GM12873 (cell line): Measurements from ENCODE around the gene MX2.

Experiments
- CTCF ChIP-seq: IDR thresholded peaks from 2 replicates; pipeline ENCODE4 v1.5.1; 2012; ENCODE audit warnings: low read depth, mild to moderate bottlenecking, moderate library complexity, low read length, control low read depth; ENCODE audit not compliant: insufficient read depth; ENCODE audit errors: missing control alignments

MX2 gene

GRCh38 chr21:41374177-41374712, 12.4 kb downstream of the MX2 start:
- no peak for TF ChIP-seq CTCF

GRCh38 chr21:41374867-41375533, 13.2 kb downstream of the MX2 start:
- no peak for TF ChIP-seq CTCF

- no peak for TF ChIP-seq CTCF
These were observed 14.0 kb downstream of the MX2 start for GRCh38 chr21:41375875-41376274.

- TF ChIP-seq CTCF = no peak
These were observed 15.9 kb downstream of the MX2 start for GRCh38 chr21:41377715-41378114.

GRCh38 chr21:41378849-41379248, 17.0 kb downstream of the MX2 start:
- TF ChIP-seq CTCF = no peak

- TF ChIP-seq CTCF = no peak
These were observed 18.1 kb downstream of the MX2 start for GRCh38 chr21:41379901-41380300.

- no peak for TF ChIP-seq CTCF
These were observed 19.9 kb downstream of the MX2 start for GRCh38 chr21:41381731-41382130.
